ENCODE measurements around the gene AATF. TPM values are rescaled to one million over a fixed set of nuclear protein-coding genes. Genes with fewer than 3 reads are reported as not detected.

The AATF gene
- 11.5 TPM for total RNA-seq

- Histone ChIP-seq H3K9me3 (ENCODE audit: control insufficient read depth in 3 of 3, low read length in 3 of 3) (no peaks in the 10 kb centered on the region), H3K36me3 (ENCODE audit: control insufficient read depth in 3 of 3, insufficient read depth in 3 of 3, low read length in 3 of 3) (peaks cover 9 to 17% (median 11%) of the 10 kb centered on the region in 3 donors), H3K27ac (ENCODE audit: low read depth, low read length) (peak within 1 kb of the TSS; percentile 87), H3K4me1 (ENCODE audit: control insufficient read depth in 3 of 3, insufficient read depth in 3 of 3, low read length in 3 of 3) (peaks cover 8 to 27% (median 18%) of the 10 kb centered on the region in 3 donors), H3K9ac (ENCODE audit: low read depth in 1 of 3, low read length in 3 of 3) (peak within 1 kb of the TSS; percentile 86 to 96 (median 90)), H3K27me3 (ENCODE audit: control insufficient read depth in 3 of 3, insufficient read depth in 3 of 3, low read length in 3 of 3) (peaks cover 36 to 39% (median 38%) of the 10 kb centered on the region in 3 donors), H3K4me3 (ENCODE audit: low read length in 3 of 3) (peak within 1 kb of the TSS; percentile 85 to 95 (median 85))
These were observed at the start of gene AATF for GRCh38 chr17:36948717-36949460. Gene AATF (plus strand): TSS chr17:36948954. CDS start chr17:36949126, 172 bp downstream.

- Histone ChIP-seq H3K4me3 (ENCODE audit: low read length in 3 of 3) (no peak overlapping the region), H3K27ac (ENCODE audit: low read depth, low read length) (no peak overlapping the region), H3K9ac (ENCODE audit: low read depth in 1 of 3, low read length in 3 of 3) (no peak overlapping the region), H3K4me1 (ENCODE audit: control insufficient read depth in 3 of 3, insufficient read depth in 3 of 3, low read length in 3 of 3) (no peaks in the 10 kb centered on the region), H3K36me3 (ENCODE audit: control insufficient read depth in 3 of 3, insufficient read depth in 3 of 3, low read length in 3 of 3) (no peaks in the 10 kb centered on the region), H3K9me3 (ENCODE audit: control insufficient read depth in 3 of 3, low read length in 3 of 3) (no peaks in the 10 kb centered on the region), H3K27me3 (ENCODE audit: control insufficient read depth in 3 of 3, insufficient read depth in 3 of 3, low read length in 3 of 3) (peaks cover 3 to 28% (median 22%) of the 10 kb centered on the region in 3 donors)
These were observed 49.2 kb upstream of the AATF start for GRCh38 chr17:36899250-36900159.

- H3K27me3 ChIP-seq (ENCODE audit: control insufficient read depth in 3 of 3, insufficient read depth in 3 of 3, low read length in 3 of 3) = peaks cover 0 to 28% (median 16%) of the 10 kb centered on the region in 3 donors
- H3K4me3 ChIP-seq (ENCODE audit: low read length in 3 of 3) = no peak overlapping the region
- no peaks in the 10 kb centered on the region for H3K36me3 ChIP-seq (ENCODE audit: control insufficient read depth in 3 of 3, insufficient read depth in 3 of 3, low read length in 3 of 3)
- H3K9ac ChIP-seq (ENCODE audit: low read depth in 1 of 3, low read length in 3 of 3) = no peak overlapping the region
- H3K27ac ChIP-seq (ENCODE audit: low read depth, low read length) = no peak overlapping the region
- no peaks in the 10 kb centered on the region for H3K9me3 ChIP-seq (ENCODE audit: control insufficient read depth in 3 of 3, low read length in 3 of 3)
- no peaks in the 10 kb centered on the region for H3K4me1 ChIP-seq (ENCODE audit: control insufficient read depth in 3 of 3, insufficient read depth in 3 of 3, low read length in 3 of 3)
These were observed 48.6 kb upstream of the AATF start for GRCh38 chr17:36900160-36900512.

GRCh38 chr17:36901506-36901905 lies 47.2 kb upstream of the AATF start:
- H3K27me3 ChIP-seq (ENCODE audit: control insufficient read depth in 3 of 3, insufficient read depth in 3 of 3, low read length in 3 of 3) = peaks cover 2 to 28% (median 16%) of the 10 kb centered on the region in 3 donors
- no peaks in the 10 kb centered on the region for H3K9me3 ChIP-seq (ENCODE audit: control insufficient read depth in 3 of 3, low read length in 3 of 3)
- no peak overlapping the region for H3K9ac ChIP-seq (ENCODE audit: low read depth in 1 of 3, low read length in 3 of 3)
- H3K4me3 ChIP-seq (ENCODE audit: low read length in 3 of 3) = no peak overlapping the region
- H3K36me3 ChIP-seq (ENCODE audit: control insufficient read depth in 3 of 3, insufficient read depth in 3 of 3, low read length in 3 of 3) = no peaks in the 10 kb centered on the region
- H3K4me1 ChIP-seq (ENCODE audit: control insufficient read depth in 3 of 3, insufficient read depth in 3 of 3, low read length in 3 of 3) = no peaks in the 10 kb centered on the region
- H3K27ac ChIP-seq (ENCODE audit: low read depth, low read length) = no peak overlapping the region

- H3K9ac ChIP-seq (ENCODE audit: low read depth in 1 of 3, low read length in 3 of 3) = no peak overlapping the region
- no peak overlapping the region for H3K27ac ChIP-seq (ENCODE audit: low read depth, low read length)
- no peaks in the 10 kb centered on the region for H3K36me3 ChIP-seq (ENCODE audit: control insufficient read depth in 3 of 3, insufficient read depth in 3 of 3, low read length in 3 of 3)
- no peak overlapping the region for H3K4me3 ChIP-seq (ENCODE audit: low read length in 3 of 3)
- no peaks in the 10 kb centered on the region for H3K4me1 ChIP-seq (ENCODE audit: control insufficient read depth in 3 of 3, insufficient read depth in 3 of 3, low read length in 3 of 3)
- H3K27me3 ChIP-seq (ENCODE audit: control insufficient read depth in 3 of 3, insufficient read depth in 3 of 3, low read length in 3 of 3) = peaks cover 36 to 38% (median 36%) of the 10 kb centered on the region in 3 donors
- no peaks in the 10 kb centered on the region for H3K9me3 ChIP-seq (ENCODE audit: control insufficient read depth in 3 of 3, low read length in 3 of 3)
These were observed 41.3 kb upstream of the AATF start for GRCh38 chr17:36907407-36907806.

GRCh38 chr17:36910513-36910912 lies 38.2 kb upstream of the AATF start:
- Histone ChIP-seq H3K36me3 (ENCODE audit: control insufficient read depth in 3 of 3, insufficient read depth in 3 of 3, low read length in 3 of 3) (no peaks in the 10 kb centered on the region), H3K9ac (ENCODE audit: low read depth in 1 of 3, low read length in 3 of 3) (no peak overlapping the region), H3K27me3 (ENCODE audit: control insufficient read depth in 3 of 3, insufficient read depth in 3 of 3, low read length in 3 of 3) (peaks cover 36 to 44% (median 43%) of the 10 kb centered on the region in 3 donors), H3K9me3 (ENCODE audit: control insufficient read depth in 3 of 3, low read length in 3 of 3) (no peaks in the 10 kb centered on the region), H3K27ac (ENCODE audit: low read depth, low read length) (no peak overlapping the region), H3K4me3 (ENCODE audit: low read length in 3 of 3) (no peak overlapping the region), H3K4me1 (ENCODE audit: control insufficient read depth in 3 of 3, insufficient read depth in 3 of 3, low read length in 3 of 3) (no peaks in the 10 kb centered on the region)

- H3K4me1 ChIP-seq (ENCODE audit: control insufficient read depth in 3 of 3, insufficient read depth in 3 of 3, low read length in 3 of 3) = no peaks in the 10 kb centered on the region
- no peak overlapping the region for H3K4me3 ChIP-seq (ENCODE audit: low read length in 3 of 3)
- H3K27ac ChIP-seq (ENCODE audit: low read depth, low read length) = no peak overlapping the region
- no peaks in the 10 kb centered on the region for H3K36me3 ChIP-seq (ENCODE audit: control insufficient read depth in 3 of 3, insufficient read depth in 3 of 3, low read length in 3 of 3)
- no peak overlapping the region for H3K9ac ChIP-seq (ENCODE audit: low read depth in 1 of 3, low read length in 3 of 3)
- peaks cover 36 to 44% (median 44%) of the 10 kb centered on the region in 3 donors for H3K27me3 ChIP-seq (ENCODE audit: control insufficient read depth in 3 of 3, insufficient read depth in 3 of 3, low read length in 3 of 3)
- no peaks in the 10 kb centered on the region for H3K9me3 ChIP-seq (ENCODE audit: control insufficient read depth in 3 of 3, low read length in 3 of 3)
These were observed 37.8 kb upstream of the AATF start for GRCh38 chr17:36911001-36911400.

GRCh38 chr17:36913132-36913531 lies 35.6 kb upstream of the AATF start:
- no peak overlapping the region for H3K9ac ChIP-seq (ENCODE audit: low read depth in 1 of 3, low read length in 3 of 3)
- H3K36me3 ChIP-seq (ENCODE audit: control insufficient read depth in 3 of 3, insufficient read depth in 3 of 3, low read length in 3 of 3) = no peaks in the 10 kb centered on the region
- H3K4me3 ChIP-seq (ENCODE audit: low read length in 3 of 3) = no peak overlapping the region
- H3K4me1 ChIP-seq (ENCODE audit: control insufficient read depth in 3 of 3, insufficient read depth in 3 of 3, low read length in 3 of 3) = no peaks in the 10 kb centered on the region
- H3K27me3 ChIP-seq (ENCODE audit: control insufficient read depth in 3 of 3, insufficient read depth in 3 of 3, low read length in 3 of 3) = peaks cover 19 to 39% (median 34%) of the 10 kb centered on the region in 3 donors
- no peak overlapping the region for H3K27ac ChIP-seq (ENCODE audit: low read depth, low read length)
- H3K9me3 ChIP-seq (ENCODE audit: control insufficient read depth in 3 of 3, low read length in 3 of 3) = no peaks in the 10 kb centered on the region

GRCh38 chr17:36918211-36918691 lies 30.5 kb upstream of the AATF start:
- Histone ChIP-seq H3K27me3 (ENCODE audit: control insufficient read depth in 3 of 3, insufficient read depth in 3 of 3, low read length in 3 of 3) (peaks cover 35 to 54% (median 53%) of the 10 kb centered on the region in 3 donors), H3K4me3 (ENCODE audit: low read length in 3 of 3) (no peak overlapping the region), H3K9me3 (ENCODE audit: control insufficient read depth in 3 of 3, low read length in 3 of 3) (no peaks in the 10 kb centered on the region), H3K36me3 (ENCODE audit: control insufficient read depth in 3 of 3, insufficient read depth in 3 of 3, low read length in 3 of 3) (no peaks in the 10 kb centered on the region), H3K27ac (ENCODE audit: low read depth, low read length) (no peak overlapping the region), H3K4me1 (ENCODE audit: control insufficient read depth in 3 of 3, insufficient read depth in 3 of 3, low read length in 3 of 3) (no peaks in the 10 kb centered on the region), H3K9ac (ENCODE audit: low read depth in 1 of 3, low read length in 3 of 3) (no peak overlapping the region)

Measured in skeletal muscle tissue (tissue), 4 donors.